Inflammatory macrophage (primary cell): Measurements from ENCODE around the gene MT1M.
A peak's percentile ranks its signal among the peaks of the same experiment; 100 is the strongest.
"Not testable (repeated sequence)": the region's sequence is repeated elsewhere in the genome, so short reads cannot be mapped to it uniquely, and the experiment has no call there.

Source experiments
- DNase-seq, 2 donors: peaks; one replicate each; pipeline ENCODE4 v3.0.0-alpha.2; 2020 to 2022
- total RNA-seq, 18 experiments: gene quantifications; one replicate each; lab custom pipeline; 2026; ENCODE audit warnings: mixed read lengths in 6 of 18, inconsistent platforms in 2 of 18; lab: John Stamatoyannopoulos, UW

MT1M gene
- 0 to 6.4 (median 0.24) reads per million in 18 experiments for total RNA-seq

- no peak for DNase-seq
Measured at GRCh38 chr16:56632156-56632847, at the start of gene MT1M. Gene MT1M, plus strand, starts transcription at chr16:56632659. Its CDS starts 73 bp downstream, at chr16:56632732.

GRCh38 chr16:56582911-56583310 lies 49.5 kb upstream of the MT1M start:
- not testable (repeated sequence) for DNase-seq

- DNase-seq: no peak
Measured at GRCh38 chr16:56583351-56584168, 48.9 kb upstream of the MT1M start.

- no peak for DNase-seq
Measured at GRCh38 chr16:56584276-56584675, 48.2 kb upstream of the MT1M start.

- no peak for DNase-seq
Measured at GRCh38 chr16:56588781-56589140, 43.7 kb upstream of the MT1M start.

GRCh38 chr16:56589141-56590039 lies 43.1 kb upstream of the MT1M start, which contains the start of gene MT3:
Gene MT3, plus strand, starts transcription at chr16:56589528. Its CDS starts 63 bp downstream, at chr16:56589591.
- DNase-seq: peak in 1 of 2 donors; percentile 7

GRCh38 chr16:56591377-56592060 lies 40.9 kb upstream of the MT1M start:
- peak; percentile 50 to 51 for DNase-seq

GRCh38 chr16:56593573-56594291 lies 38.7 kb upstream of the MT1M start:
- DNase-seq: no peak

GRCh38 chr16:56594292-56594619 lies 38.2 kb upstream of the MT1M start:
- no peak for DNase-seq

GRCh38 chr16:56600398-56600999 lies 32.0 kb upstream of the MT1M start:
- DNase-seq: peak; percentile 61 to 66

GRCh38 chr16:56601325-56601724 lies 31.1 kb upstream of the MT1M start:
- no peak for DNase-seq

- peak; percentile 59 to 72 for DNase-seq
Measured at GRCh38 chr16:56603589-56603988, 28.9 kb upstream of the MT1M start.

GRCh38 chr16:56604966-56605365 lies 27.5 kb upstream of the MT1M start:
- DNase-seq: no peak

GRCh38 chr16:56605475-56605874 lies 27.0 kb upstream of the MT1M start:
- DNase-seq: no peak

- no peak for DNase-seq
Measured at GRCh38 chr16:56606071-56606475, 26.4 kb upstream of the MT1M start.

- no peak for DNase-seq
Measured at GRCh38 chr16:56606476-56607108, 25.9 kb upstream of the MT1M start.

GRCh38 chr16:56607109-56607618 lies 25.3 kb upstream of the MT1M start:
- DNase-seq: peak in 1 of 2 donors; percentile 34

GRCh38 chr16:56607675-56608042 lies 24.8 kb upstream of the MT1M start:
- no peak for DNase-seq

GRCh38 chr16:56608043-56608875 lies 24.2 kb upstream of the MT1M start, which contains the start of gene MT2A:
Gene MT2A, plus strand, starts transcription at chr16:56608584. Its CDS starts 72 bp downstream, at chr16:56608656.
- peak; percentile 96 to 99 for DNase-seq
